Heart left ventricle (tissue), 13 donors: Measurements from ENCODE around the gene CCNY.

Source experiments
- POLR2A ChIP-seq, 2 donors: fragments of 450-650 bp; IDR thresholded peaks; one replicate each; pipeline ENCODE4 v1.6.1; 2017; ENCODE audit warnings: antibody characterized with exemption in 2 of 2, mild to moderate bottlenecking in 2 of 2, moderate library complexity in 2 of 2
- TF ChIP-seq, protein P1 (sequence below), 12 donors: fragments of 200-600 bp; sonication (generic) in 4 of 12; IDR thresholded peaks; one replicate each; pipeline versions ENCODE4 v1.5.0 to v1.8.0; 2018 to 2022; ENCODE audit warnings: antibody characterized with exemption in 12 of 12, mild to moderate bottlenecking in 5 of 12
- donor health status: ischemic (EF 13 %, LVEDD 7.1; RV severe dilation, severe dysfunction).
- donor health status: DM: no; HTN: yes; CAD: no.
- donor health status: DM: no; HTN: no; CAD: no.
- donor health status: ischemic (EF 25% LVEDD 6.9; RV normal size, moderate dysfunction).
- donor health status: ischemic (EF 25% LVEDD 5.7; RV mildly dilated, moderate dysfunction).
- donor health status: ischemic (EF 35%, LVEDD 5.7; RV mildly dilated, moderate dysfunction).
- donor health status: nonischemic (EF 11% LVEDD 7.7; RV severe dilation, severe dysfunction).
- donor health status: DM: yes; HTN: yes; CAD: no.
- donor health status: PGD.
- donor health status: ischemic (EF 29% LVEDD 5.4; RV normal size, mild dysfunction).
- donor health status: nonischemic (EF 23%, LVEDD 6.1; RV moderate dilation, normal function).

DNA sequence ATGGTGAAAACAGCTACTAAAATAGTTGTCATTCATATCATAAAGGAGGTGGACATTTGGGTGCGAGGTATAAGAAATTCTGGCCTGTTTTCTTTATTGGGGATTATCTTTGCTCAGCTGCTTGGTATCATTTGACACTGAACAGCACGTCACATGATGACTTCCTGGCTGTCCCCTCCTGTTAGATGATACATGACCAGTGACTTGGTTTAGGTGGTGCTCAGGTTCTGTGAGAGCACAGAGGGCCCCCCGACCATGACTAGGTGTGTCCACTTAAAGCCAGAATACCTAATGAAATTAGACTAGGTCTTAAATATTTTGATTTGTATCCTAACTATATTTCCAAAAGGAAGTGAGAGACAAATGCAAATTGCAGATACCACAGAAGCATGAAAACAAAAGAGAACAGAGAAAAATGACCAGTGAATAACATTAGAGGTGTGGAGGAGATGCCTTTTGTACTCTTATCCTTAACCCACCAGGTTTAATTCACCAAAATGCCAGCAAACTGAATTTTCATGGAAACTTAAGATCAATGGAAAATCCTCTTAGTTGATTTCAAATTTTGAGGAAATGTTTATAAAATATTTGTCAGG is 218.2 kb downstream of the CCNY start:
- TF ChIP-seq, protein P1, sequence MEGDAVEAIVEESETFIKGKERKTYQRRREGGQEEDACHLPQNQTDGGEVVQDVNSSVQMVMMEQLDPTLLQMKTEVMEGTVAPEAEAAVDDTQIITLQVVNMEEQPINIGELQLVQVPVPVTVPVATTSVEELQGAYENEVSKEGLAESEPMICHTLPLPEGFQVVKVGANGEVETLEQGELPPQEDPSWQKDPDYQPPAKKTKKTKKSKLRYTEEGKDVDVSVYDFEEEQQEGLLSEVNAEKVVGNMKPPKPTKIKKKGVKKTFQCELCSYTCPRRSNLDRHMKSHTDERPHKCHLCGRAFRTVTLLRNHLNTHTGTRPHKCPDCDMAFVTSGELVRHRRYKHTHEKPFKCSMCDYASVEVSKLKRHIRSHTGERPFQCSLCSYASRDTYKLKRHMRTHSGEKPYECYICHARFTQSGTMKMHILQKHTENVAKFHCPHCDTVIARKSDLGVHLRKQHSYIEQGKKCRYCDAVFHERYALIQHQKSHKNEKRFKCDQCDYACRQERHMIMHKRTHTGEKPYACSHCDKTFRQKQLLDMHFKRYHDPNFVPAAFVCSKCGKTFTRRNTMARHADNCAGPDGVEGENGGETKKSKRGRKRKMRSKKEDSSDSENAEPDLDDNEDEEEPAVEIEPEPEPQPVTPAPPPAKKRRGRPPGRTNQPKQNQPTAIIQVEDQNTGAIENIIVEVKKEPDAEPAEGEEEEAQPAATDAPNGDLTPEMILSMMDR (IDR thresholded peaks at IDR 0.05): no peak
- TF ChIP-seq POLR2A (IDR thresholded peaks at IDR 0.05): no peak
